Lung microvascular endothelial cell (primary cell): ENCODE data around the gene KLHDC7A. TPM values are rescaled to one million over a fixed set of nuclear protein-coding genes. Genes with fewer than 3 reads are reported as not detected.

ENCODE experiments used
- DNase-seq, 2 donors: peaks; one replicate each; pipeline versions ENCODE4 v3.0.0 to v3.0.0-alpha.2; 2010; ENCODE audit warnings: low read depth in 2 of 2
- total RNA-seq: library from RNA; depleted of rRNA; stranded (reverse); fragments of >200 nt; gene quantifications from 2 replicates; pipeline ENCODE4 v1.2.1, GENCODE V29; 2014

The KLHDC7A gene
- total RNA-seq, 1 donor from 2014 or later, result not detected

DNA sequence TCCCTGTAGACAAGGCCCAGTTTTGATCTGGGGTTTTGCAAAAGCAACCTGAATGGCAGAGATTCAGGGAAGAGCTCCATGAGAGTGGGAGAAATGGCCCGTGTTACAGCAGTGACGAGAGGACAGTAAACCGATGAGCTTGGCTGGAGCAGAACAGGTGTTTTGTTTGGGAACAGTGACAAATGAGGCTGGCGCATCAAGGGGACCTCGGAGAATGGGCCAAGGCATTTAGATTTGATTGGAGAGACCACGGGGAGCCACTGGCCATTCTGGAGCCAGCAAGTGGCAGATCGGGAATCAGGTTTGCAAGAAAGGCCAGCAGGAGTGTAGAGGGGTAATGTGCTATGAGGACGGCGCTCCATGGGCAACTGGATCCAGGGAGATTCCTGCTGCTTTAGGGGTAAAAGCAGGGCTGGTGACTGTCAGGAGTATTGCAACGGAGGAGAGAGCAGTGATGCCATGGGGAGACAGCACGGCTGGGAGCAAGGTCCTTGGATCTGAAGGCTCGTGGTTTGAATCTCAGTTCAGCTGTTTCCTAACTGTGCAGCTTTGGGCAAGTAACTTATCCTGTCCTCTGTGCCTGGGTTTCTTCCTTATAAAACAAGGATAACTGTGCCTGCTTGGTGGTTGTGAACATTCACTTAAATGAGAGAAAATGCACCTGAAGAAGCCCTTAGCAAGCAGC, 9.9 kb upstream of the KLHDC7A start:
- DNase-seq, result no peak

GRCh38 chr1:18473195-18473815, 7.4 kb upstream of the KLHDC7A start:
- DNase-seq, result no peak

GRCh38 chr1:18474559-18475175, 6.1 kb upstream of the KLHDC7A start:
- DNase-seq, result no peak

GRCh38 chr1:18475234-18475905, 5.4 kb upstream of the KLHDC7A start:
- DNase-seq, result no peak

DNA sequence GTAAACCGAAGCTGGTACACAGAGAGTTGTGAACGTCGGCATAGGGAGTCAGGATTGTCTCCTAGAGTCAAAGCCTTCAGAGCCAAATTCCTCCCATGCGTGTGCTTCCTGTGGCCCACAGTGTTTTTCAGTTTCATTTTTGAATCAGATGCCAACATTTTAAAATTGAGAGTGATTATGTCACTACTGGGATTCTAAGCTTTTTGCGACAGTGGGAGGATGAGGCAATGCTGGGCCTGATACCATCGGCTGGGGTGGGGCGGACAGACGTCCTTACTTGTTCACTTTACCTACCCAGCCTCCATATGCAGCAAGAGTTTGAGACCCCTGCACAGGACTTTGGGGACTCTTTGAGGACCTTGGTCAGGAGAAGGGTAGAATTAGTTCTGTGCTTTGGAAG, 1.3 kb upstream of the KLHDC7A start:
- DNase-seq, result no peak

- no peak for DNase-seq
Measured at GRCh38 chr1:18481190-18481920, 625 bp downstream of the KLHDC7A start.

- no peak for DNase-seq
Measured at GRCh38 chr1:18481921-18482701, 1.4 kb downstream of the KLHDC7A start.

DNA sequence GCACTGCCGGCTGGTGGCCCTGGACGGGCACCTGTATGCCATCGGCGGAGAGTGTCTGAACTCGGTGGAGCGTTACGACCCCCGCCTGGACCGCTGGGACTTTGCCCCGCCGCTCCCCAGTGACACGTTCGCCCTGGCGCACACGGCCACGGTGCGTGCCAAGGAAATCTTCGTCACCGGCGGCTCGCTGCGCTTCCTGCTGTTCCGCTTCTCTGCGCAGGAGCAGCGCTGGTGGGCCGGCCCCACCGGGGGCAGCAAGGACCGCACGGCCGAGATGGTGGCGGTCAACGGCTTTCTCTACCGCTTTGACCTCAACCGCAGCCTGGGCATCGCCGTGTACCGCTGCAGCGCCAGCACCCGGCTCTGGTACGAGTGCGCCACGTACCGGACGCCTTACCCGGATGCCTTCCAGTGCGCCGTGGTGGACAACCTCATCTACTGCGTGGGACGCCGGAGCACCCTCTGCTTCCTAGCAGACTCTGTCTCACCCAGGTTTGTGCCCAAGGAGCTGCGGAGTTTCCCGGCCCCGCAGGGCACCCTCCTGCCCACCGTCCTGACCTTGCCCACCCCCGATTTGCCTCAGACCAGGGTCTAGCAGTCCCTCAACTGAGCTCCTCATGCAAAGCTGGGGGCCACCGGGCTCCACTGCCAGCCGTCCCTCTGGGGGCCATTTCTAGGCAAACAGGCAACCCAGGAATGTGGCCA, 2.1 kb downstream of the KLHDC7A start:
- no peak for DNase-seq

- DNase-seq, result no peak
Measured at GRCh38 chr1:18484276-18484675, 3.5 kb downstream of the KLHDC7A start.

GRCh38 chr1:18484721-18485120, 4.0 kb downstream of the KLHDC7A start:
- no peak for DNase-seq

- no peak for DNase-seq
Measured at GRCh38 chr1:18485227-18485626, 4.5 kb downstream of the KLHDC7A start.

DNA sequence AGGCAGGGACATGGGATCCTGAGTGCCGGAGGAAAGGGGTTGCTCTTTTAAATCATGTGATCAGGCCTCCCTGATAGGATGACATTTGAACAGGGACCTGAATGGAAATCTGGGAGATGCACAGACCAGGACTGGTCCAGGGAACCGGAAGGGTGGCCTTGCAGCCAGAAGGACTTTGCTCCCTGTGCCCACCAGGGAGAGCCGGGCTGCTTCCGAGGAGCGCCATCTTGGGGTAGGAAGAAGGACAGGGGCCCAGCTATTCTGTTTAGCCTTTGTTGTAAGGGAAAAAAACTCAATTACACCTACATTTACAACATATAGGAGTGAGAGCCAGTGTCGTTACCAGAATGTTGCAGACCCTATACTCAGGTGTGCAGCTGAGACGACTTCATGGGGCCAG, 5.5 kb downstream of the KLHDC7A start:
- DNase-seq, result no peak

DNA sequence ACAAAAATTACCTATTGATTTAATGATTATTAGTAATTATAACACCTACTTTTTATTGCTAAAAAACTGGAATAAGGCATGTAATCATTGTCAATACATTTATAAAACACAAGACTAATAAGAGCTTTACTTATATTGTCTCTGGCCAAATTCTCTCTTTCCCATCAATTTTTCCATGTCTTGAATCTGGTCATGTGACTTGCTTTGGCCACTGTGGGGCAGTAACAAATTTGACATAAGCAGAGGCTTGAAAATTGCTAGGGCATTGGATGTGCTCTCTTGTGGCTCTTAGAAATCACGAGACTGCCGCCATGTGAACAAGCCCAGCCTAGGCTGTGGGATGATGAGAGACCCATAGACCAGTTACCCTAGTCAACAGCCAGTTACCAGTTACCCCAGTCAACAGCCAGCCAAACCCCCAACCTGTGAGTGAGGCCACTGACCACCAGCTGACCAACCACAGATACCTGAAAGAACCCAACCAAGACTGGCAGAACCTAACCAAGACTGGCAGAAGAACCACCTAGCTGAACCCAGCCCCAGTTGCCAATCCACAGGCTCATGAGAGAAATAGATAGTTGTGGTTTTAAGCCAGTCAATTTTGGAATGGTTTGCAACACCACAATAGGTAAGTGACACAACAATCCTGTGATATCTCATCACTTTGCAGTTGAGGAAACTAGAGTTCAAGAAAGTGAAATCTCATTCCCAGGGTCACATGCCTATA, 8.8 kb downstream of the KLHDC7A start:
- DNase-seq, result no peak

- no peak for DNase-seq
Measured at GRCh38 chr1:18491168-18491567, 10.4 kb downstream of the KLHDC7A start.

- DNase-seq, result no peak
Measured at GRCh38 chr1:18494304-18494703, 13.6 kb downstream of the KLHDC7A start.

DNA sequence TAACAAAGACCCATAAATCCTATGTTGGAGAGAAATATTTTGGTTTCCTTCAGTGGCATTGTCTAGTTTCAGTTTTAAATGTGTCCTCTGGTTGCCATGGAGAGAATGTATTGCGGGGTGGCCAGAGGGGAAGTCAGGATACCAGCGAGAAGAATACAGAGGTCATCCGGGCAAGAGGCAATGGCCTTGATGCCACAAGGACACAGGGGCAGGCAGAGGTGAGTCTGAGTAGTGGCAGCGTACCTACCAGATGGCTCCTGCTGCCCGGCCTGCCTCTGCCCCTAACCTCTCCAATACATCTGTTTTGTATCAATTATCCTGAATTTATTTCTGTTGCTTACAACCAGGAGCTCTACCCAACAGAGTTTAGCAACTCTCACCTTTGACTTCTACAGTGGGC, 14.9 kb downstream of the KLHDC7A start:
- no peak for DNase-seq

GRCh38 chr1:18496056-18496455, 15.3 kb downstream of the KLHDC7A start:
- DNase-seq, result no peak

DNA sequence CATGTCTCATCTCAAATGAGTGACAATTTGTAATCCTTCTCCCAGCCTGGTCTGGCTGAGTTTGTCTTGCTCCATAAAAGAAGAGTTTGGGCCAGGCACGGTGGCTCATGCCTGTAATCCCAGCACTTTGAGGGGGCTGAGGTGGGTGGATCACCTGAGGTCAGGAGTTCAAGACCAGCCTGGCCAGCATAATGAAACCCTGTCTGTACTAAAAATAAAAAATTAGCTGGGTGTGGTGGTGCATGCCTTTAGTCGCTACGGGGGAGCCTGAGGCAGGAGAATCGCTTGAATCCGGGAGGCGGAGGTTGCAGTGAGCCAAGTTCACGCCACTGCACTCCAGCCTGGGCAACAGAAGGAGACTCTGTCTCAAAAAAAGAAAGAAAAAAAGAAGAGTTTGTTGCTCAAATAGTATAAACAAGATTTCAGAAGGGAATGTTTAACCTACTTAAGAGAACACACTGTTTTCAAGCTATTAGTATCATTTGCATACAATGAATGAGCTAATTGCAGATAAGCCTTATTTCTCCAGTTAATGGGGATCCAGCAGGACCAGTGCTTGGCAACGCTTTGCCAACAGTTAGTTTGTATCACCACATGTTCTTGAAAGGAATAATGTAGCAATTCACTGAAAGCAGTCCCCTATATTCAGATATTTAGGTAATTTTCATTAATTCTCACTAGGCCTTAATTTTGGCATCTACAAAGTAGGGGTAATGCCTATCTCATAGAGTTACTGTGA, 15.9 kb downstream of the KLHDC7A start:
- DNase-seq, result no peak

- no peak for DNase-seq
Measured at GRCh38 chr1:18501833-18502232, 21.1 kb downstream of the KLHDC7A start.
